Stimulated activated CD4-positive, alpha-beta T cell treated with anti-CD3 and anti-CD28 coated beads, Interleukin-12 subunit alpha, Interleukin-12 subunit beta, amount 100 ng/mL, for 4 hours (primary cell): ENCODE measurements around the gene SLC35A5.
"Not testable (repeated sequence)": the region's sequence is repeated elsewhere in the genome, so short reads cannot be mapped to it uniquely, and the experiment has no call there.

ENCODE experiments used
- DNase-seq: peaks from one replicate; pipeline ENCODE4 v3.0.0-alpha.2; 2020

Gene SLC35A5, protein sequence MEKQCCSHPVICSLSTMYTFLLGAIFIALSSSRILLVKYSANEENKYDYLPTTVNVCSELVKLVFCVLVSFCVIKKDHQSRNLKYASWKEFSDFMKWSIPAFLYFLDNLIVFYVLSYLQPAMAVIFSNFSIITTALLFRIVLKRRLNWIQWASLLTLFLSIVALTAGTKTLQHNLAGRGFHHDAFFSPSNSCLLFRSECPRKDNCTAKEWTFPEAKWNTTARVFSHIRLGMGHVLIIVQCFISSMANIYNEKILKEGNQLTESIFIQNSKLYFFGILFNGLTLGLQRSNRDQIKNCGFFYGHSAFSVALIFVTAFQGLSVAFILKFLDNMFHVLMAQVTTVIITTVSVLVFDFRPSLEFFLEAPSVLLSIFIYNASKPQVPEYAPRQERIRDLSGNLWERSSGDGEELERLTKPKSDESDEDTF

DNA sequence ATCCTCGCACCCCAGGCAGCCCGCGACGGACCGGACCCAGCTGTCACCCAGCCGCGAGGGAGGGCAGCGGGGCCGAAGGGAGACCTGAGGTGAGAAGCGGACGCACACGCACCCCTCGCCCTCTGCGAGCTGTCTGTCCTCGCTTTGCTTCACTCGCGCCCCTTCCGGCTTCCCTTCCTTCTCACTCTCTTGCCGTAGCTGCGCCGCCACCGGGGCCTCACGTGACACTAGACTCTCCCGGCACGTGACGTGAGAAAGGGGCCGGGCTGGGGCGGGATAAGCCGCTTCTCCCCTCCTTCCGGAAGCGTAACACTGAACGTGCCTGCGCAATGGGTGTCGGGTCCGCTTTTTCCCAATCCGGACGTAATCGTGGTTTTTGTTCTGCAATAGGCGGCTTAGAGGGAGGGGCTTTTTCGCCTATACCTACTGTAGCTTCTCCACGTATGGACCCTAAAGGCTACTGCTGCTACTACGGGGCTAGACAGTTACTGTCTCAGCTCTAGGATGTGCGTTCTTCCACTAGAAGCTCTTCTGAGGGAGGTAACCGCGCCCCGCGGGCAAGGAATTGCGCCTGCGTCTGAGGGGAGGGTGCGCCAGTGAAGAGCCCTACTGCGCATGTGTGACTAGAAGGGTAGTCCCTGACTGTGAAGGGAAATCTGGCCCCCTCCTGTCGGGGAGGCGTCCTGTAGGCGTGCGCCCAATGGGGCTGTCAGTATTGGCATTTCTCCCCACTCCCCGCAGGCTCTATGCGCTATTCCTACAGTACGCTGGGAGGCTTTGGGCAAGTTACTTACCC is at the start of gene SLC35A5, which contains the start of gene ATG3:
Gene SLC35A5 (plus strand): TSS at position 312 of the 796 bp plus-strand sequence. CDS start 1,359 bp downstream, outside the sequence.
Gene ATG3 (minus strand): TSS at position 229 of the 796 bp plus-strand sequence. CDS start 434 bp downstream, outside the sequence.
- DNase-seq = peak; percentile 97

DNA sequence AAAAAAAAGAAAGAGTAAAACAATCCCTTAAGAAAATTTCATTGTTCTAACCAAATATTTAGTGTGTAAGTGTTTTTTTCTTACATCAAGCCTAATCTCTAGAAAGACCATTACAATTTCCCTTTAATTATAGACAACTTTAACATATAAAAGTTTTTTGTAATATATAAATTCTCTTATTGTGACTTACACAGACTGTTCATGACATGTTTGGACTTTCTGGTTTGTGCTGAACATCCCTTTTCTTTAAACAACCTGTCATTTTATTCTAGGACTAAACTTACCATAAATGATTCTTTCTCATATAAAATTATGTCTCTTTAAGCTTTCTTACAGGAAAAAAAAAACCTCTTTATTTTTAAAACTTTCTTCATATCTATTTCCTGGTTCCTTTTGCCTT is 49.5 kb upstream of the SLC35A5 start:
- no peak for DNase-seq

DNA sequence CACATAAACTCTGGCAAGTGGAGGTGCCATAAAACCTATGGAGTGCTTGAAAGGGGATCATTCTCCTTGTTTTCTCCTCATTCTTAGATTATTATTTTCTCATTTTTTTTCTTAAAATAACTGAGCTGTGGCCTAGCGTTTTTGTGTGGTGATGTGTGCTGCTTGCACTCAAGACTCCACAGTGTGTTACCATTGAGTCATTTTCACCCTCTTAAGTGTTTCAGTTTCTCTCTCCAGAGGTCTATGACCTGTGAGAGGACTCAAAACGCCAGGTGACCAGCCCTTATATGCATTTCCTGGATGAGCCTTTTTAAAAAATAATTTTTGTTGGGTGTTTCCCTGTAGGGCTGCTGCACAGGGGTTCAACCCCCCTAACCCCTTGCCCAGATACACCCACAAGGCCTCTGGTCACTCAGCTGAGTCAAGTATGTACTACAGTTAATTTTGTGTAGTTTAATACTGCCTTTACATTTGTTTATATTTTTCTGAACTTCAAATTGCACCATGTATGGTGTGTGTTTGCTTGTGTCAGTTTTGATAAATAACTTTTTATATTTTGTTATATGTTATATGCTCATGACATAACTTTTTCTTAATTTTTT is 47.2 kb upstream of the SLC35A5 start:
- no peak for DNase-seq

DNA sequence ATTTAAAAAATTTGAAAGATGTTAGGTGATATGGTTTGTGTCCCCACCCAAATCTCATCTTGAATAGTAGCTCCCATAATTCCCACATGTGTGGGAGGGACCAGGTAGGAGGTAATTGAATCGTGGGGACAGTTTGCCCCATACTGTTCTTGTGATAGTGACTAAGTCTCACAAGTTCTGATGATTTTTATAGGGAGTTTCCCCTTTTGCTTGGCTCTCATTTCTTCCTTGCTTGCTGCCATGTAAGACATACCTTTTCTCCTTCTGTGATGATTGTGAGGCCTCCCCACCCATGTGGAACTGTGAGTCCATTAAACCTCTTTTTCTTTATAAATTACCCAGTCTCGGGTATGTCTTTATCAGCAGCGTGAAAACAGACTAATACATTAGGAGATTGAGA is 42.9 kb upstream of the SLC35A5 start:
- not testable (repeated sequence) for DNase-seq

DNA sequence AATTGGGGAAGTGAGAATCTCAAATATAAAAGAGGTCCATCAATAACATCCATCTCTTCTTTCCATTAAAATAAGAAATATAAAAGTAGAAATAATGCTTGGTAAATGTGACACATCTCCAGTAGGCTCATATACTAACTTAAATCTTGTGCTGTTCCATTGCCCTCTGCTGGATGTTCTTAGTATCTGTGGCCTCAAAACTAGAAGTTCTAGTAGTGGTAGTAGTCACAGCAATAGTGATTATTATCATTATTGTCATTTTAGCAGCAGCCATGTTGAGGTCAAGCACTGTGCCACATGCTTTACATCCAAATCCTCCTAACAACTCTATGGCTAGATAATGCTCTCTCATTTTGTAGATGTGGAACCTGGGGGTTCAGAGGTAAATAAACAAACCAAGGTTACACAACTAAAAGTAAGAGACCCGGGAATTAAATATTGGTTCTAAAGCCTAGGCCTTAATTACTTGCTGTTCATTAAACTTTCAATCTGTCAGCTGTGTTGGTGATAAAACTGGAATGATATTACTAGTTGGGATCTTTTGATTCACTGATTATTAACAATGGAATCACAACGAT is 42.3 kb upstream of the SLC35A5 start:
- no peak for DNase-seq

DNA sequence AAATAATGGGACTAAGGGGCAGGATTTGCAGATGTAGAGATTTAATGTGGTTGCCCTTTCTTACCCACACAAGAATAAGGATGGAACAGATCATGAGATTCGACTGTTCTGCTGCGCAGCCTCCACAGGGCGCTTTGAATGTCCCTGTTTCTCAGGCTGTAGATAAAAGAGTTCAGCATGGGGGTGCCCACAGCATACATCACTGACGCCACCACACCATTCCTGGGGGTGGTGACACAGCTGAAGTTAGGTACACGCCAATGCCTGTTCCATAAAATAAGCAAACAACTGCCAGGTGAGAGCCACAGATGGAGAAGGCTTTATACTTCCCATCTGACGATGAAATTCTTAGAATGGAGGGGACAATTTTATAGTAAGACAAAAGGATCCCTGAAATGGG is 37.7 kb upstream of the SLC35A5 start:
- not testable (repeated sequence) for DNase-seq

DNA sequence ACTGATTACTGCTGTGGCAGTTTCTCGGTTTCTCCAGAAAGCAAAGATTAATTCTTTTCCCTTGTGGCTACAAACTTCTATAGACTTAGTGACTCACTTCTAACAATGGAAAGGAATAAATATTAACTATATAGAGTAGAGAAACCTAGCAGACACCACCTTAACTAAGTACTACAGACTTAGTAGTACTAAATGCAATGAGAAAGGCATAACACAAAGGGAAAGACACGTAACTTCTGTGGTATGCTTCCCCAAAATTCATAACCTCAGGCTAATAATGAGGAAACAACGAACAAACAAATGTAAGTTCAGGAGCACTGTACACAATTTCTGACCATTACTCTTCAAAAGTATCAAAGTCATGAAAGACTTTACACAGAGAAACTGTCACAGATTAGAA is 31.3 kb upstream of the SLC35A5 start:
- no peak for DNase-seq

DNA sequence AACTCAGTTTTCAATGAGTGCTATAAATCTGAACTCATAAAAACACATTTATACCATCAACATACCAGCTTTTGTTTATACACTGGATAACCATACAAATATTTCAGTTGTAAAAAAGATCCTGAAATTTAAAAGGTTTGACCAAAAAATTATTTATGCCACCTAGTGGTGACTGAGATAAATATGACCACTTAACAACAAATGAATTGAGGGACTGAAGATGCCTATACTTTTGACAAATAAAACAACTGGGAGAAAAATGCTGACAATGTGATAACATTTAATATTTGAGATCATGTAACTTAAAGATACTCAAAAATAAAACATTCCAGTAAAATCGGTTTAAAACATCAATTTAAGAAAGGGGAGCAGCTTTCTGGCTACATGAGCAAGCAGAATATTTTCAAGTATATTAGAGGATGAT is 30.5 kb upstream of the SLC35A5 start:
- no peak for DNase-seq

DNA sequence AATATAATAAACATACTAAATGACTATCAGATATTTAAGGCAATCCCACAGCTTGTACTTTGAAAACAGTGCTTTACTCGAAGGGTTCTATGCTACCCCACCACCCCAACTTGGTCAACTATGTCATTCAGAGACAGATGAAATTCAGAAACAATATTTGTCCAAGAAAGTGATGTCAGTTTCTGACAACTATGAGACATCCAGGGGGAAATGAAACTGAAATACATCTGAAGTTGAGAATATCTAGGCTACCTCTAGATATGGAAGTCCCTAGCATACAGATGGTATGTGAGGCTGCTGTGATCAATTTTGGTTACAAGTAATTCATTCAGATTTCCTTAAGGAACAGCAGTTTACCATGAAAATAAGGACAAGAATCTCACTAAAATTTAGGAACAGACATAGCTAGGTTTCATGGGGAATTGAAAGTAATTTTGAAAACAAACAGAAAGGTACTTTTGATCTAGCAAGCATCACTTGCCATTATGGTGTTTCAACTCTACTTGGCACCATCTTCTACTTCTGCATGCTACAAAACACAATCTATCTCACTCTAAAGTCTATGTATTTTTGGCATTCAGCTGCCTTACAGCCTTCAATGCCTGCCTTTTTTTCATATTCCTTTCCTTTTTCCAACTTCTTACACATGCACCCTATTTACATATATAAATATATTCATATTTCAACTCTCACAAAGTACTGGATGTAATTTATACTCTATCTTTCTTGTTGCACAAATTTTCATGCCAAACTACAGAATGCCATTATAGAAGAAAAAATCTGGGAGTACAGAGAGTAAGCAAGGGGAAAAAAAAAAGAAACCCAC is 21.8 kb upstream of the SLC35A5 start:
- no peak for DNase-seq

DNA sequence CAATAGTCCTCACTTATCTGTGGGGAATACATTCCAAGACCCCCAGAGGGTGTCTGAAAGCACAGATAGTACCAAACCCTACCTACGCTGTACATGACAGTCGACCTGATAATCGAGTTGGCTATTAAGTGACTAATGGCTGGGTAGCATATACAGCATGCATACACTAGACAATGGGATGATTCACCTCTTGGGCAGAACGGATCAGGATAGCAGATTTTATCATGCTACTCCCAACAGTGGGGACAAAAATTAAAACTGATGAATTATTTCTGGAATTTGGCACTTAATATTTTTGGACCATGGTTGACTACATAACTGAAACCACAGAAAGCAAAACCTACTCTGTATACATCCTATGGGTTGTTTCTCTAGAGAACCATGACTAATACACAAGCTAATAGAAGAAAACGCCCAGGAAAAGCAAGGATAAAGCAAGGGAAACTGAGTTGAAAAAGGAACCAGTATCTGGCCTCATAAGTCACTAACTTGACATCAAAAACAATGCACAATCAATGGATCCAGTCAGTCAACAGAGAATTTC is 15.6 kb upstream of the SLC35A5 start:
- no peak for DNase-seq

DNA sequence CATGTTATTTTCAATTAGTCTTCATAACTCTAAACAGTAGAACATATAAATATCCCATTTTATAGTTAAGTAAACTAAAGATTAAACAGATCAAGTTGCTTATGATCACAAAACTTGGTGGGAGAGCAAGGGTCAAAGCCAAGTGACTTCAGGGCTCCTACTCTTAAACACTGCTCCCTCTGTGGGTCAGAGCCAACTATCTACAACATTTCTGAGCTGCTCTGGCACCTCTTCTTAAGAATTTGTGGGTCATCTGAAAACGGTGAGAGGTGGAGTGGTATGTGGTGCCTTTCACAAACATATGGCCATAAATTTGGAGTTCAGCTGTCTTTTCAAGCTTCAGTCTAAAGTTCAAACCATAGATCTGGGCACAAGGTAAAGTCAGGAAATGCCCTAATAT is 11.0 kb upstream of the SLC35A5 start:
- DNase-seq = no peak

DNA sequence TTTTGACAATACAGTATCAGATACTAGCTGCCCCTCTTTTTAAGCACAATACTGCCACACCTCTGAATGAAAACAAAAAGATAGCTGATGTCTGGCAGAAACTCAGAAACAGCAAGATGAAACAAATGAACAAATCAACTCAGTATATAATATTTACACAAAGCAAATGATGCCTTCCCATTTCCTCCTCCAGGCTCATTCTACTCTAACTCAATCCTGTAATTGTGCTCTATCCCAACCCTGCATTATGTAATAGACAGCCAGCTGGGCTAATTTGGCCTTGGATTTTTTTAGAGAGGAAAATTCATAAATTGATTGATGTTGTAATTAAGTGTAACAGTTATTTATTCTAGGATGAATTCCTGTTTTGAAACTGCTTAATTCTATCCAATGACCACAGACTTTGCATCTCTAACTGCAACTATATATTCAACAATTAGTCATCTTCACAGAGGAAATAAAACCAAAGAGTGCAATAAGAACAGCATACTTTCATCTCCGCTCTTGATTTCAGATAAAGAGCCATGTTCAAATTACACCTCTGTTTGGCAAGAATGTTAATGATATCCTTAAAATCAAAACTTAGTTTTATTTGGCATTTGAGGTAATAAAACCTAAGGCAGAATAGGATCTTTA is 6.2 kb upstream of the SLC35A5 start:
- DNase-seq = no peak

DNA sequence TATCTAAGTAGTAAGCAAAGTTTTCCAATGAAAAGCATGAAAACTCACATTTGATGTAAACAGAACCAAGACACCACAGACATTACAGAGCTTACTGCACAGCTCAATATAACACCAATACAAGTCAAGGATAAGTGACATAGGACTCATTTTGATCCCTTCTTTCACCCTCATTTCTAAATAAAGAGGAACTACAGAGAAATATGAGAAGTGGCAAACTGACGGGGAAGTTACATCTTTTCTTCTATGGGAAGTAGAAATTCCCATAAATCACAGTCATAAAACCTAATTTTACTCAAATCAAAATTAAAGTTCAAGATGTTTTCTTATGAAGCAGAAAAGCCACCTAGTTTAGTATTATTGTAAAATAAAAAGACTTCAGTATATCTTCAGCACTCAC is 3.9 kb upstream of the SLC35A5 start:
- no peak for DNase-seq

DNA sequence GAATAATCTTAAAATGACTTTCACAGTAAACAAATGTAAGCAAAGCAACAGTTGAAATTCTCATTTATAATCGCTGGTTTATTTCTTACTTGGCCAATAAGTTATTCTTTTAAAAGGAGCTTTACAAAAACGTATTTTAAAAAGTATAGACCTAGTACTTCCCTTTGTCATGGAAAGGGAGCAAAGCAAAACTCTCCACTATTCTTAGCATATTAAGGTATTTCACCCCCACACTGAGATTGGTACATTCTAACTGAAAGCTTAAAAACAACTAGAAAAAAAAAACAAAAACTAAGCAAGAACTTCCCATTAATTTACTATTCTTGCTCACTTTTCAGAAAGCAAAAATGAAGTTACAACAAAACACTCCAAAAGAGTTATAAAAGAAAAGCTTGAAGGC is 1.5 kb upstream of the SLC35A5 start:
- no peak for DNase-seq

DNA sequence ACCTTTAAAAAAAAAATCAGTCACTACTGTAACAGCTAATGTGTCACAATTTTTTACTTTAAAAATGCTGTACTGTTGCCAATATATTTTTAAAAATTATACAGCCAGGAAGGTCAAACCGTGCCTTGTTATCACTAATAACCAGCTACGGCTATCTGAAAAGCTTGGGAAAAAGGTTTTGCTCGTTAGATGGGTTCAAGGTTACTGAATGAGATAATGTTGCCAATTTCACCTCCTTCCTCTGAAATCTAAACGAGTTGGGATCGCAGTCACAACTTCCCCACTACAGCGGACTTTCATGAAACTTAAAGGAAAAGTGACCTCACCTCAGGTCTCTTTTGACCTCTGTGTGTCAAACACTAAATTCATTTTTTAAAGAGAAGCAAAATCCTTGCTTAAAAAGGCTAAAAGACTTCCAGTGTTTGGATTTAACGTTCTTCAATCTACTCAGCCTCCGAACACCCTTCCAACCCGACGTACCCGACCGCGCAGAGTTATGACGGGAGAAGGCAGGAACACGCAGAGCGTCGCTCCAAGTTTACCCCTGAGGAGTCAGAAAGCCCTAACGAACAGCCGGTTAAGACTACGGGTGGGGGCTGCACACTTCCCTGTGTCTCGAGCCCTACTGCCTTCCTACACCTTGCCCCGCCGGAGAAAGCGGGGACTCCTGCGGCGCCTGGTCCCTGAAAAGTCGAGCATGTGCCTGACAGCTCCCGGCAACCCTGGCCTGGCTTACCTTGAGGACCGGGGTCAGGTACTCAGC is 943 bp upstream of the SLC35A5 start:
- peak; percentile 55 for DNase-seq

DNA sequence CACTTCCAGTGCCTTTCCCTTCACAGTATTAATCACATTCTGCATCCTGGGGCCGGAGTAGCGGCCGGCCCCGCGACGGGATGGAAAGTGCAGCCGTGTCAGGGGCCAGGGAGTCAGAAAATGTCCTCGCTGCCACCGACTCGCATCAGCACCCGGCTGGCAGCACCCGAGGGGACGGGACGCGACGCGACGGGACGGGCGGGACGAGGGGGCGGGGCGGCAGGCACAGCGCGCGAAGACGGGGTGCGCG is 436 bp upstream of the SLC35A5 start:
- peak; percentile 78 for DNase-seq

DNA sequence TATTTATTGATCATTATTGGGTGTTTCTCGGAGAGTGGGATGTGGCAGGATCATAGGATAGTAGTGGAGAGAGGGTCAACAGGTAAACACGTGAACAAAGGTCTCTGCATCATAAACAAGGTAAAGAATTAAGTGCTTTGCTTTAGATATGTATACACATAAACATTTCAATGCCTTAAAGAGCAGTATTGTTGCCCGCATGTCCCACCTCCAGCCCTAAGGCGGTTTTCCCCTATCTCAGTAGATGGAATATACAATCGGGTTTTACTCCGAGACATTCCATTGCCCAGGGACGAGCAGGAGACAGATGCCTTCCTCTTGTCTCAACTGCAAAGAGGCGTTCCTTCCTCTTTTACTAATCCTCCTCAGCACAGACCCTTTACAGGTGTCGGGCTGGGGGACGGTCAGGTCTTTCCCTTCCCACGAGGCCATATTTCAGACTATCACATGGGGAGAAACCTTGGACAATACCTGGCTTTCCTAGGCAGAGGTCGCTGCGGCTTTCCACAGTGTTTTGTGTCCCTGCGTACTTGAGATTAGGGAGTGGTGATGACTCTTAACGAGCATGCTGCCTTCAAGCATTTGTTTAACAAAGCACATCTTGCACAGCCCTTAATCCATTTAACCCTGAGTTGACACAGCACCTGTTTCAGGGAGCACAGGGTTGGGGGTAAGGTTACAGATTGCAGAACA is 2.5 kb downstream of the SLC35A5 start:
- not testable (repeated sequence) for DNase-seq

DNA sequence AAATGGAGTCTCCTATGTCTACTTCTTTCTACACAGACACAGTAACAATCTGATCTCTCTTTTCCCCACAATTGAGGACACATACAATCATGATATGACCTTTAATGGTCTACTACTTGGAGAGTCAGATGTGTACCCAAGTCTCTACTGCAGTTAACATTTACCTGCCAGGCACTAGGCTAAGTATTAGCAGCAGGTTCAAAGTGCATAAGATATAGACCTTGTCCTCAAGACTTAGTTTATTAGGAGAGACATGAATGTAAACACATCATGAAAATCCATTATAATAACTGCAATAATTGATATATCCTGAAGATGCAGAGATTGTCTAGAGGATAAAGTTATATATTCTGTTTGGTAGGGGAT is 3.1 kb downstream of the SLC35A5 start:
- DNase-seq = no peak

DNA sequence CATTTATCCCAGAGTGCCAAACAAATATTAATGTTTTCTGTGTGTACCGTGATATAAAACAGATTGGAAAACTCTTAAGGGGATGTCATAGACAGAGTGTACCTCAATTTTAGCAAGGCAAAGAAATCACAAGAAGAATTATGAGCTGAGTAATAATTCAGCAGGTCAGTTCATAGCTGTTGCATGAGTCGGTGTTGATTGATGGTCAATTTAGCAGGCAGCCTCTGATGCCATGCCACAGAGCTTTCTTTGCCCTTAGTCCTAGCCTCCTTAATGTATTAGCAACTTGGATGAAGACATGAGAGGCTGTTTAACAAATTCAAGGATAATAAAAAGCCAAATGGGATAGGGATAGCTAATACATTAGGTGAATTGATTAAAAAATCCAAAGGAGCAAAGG is 6.8 kb downstream of the SLC35A5 start:
- no peak for DNase-seq

DNA sequence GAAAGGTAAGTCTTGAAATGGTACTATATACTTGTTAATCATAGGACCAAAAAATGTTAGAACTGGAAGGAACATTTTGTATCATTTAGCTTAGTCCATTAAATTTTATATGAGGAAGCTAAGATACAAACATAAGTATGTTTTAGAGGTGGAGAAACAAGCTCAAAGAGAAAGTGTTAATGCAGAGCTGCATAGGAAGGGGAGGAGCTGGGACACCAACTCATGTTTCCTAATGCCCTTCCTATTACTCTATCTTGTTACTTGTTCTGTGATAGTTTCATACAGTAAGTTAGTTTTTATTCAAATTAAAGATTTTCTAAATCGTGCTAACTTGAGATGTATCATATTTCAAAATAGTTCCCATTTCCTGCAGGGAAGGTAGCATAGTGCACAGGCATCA is 7.4 kb downstream of the SLC35A5 start:
- DNase-seq = no peak
